Esophagus (tissue), 2 donors: ENCODE measurements around the gene KDM1B. TPM values are rescaled to one million over a fixed set of nuclear protein-coding genes. Genes with fewer than 3 reads are reported as not detected.

ENCODE experiments used
- H3K27ac ChIP-seq, 2 donors: one replicate each; pipeline ENCODE4 v1.5.1; 2013; ENCODE audit warnings: low read depth in 2 of 2, mild to moderate bottlenecking in 2 of 2, inconsistent platforms in 1 of 2, low read length in 1 of 2, moderate library complexity in 1 of 2
- H3K27me3 ChIP-seq, 2 donors: one replicate each; pipeline ENCODE4 v1.6.1; 2013; ENCODE audit warnings: low read length in 2 of 2, control low read depth in 1 of 2, mild to moderate bottlenecking in 1 of 2; ENCODE audit not compliant: insufficient read depth in 2 of 2, control insufficient read depth in 1 of 2
- H3K36me3 ChIP-seq, 2 donors: one replicate each; pipeline ENCODE4 v1.6.1; 2013; ENCODE audit warnings: low read length in 1 of 2; ENCODE audit not compliant: control insufficient read depth in 2 of 2, insufficient read depth in 2 of 2
- H3K4me1 ChIP-seq, 2 donors: one replicate each; pipeline ENCODE4 v1.6.1; 2013; ENCODE audit warnings: low read length in 1 of 2; ENCODE audit not compliant: control insufficient read depth in 2 of 2, insufficient read depth in 2 of 2
- H3K4me3 ChIP-seq, 2 donors: one replicate each; pipeline ENCODE4 v1.5.1; 2013; ENCODE audit warnings: low read length in 2 of 2, mild to moderate bottlenecking in 2 of 2, low read depth in 1 of 2, moderate library complexity in 1 of 2
- H3K9me3 ChIP-seq, 2 donors: one replicate each; pipeline ENCODE4 v1.6.1; 2013; ENCODE audit warnings: mild to moderate bottlenecking in 2 of 2, low read depth in 1 of 2, low read length in 1 of 2, moderate library complexity in 1 of 2; ENCODE audit not compliant: control insufficient read depth in 2 of 2, insufficient read depth in 1 of 2
- WGBS, 2 donors: extraction: QIAGEN DNeasy Blood & Tissue Kit; methylation state at CpG; one replicate each; pipeline ENCODE4 v1.1.7; 2013; 5-methylcytosine and 5-hydroxymethylcytosine counted together
- polyA plus RNA-seq, 2 donors: library from polyadenylated mRNA; stranded (reverse); fragments of 200-250 nt; gene quantifications; one replicate each; pipeline ENCODE4 v1.2.3, GENCODE V29; 2013
- donor health status: healthy with polysubstance abuse.
- donor health status: Bipolar disorder and iron deficiency.

Gene KDM1B
- polyA plus RNA-seq, 2 donors: 2.5 to 6.2 TPM

- H3K4me1 ChIP-seq: no peaks in the 10 kb centered on the region
- 87 to 94% methylated on average over 4 of the region's 4 CpGs for WGBS, 2 donors
- H3K27ac ChIP-seq: no peak overlapping the region
- H3K36me3 ChIP-seq: no peaks in the 10 kb centered on the region
- H3K4me3 ChIP-seq: no peak overlapping the region
- no peaks in the 10 kb centered on the region for H3K9me3 ChIP-seq
- H3K27me3 ChIP-seq: no peaks in the 10 kb centered on the region
Measured at GRCh38 chr6:18270216-18270615, 115.0 kb downstream of the KDM1B start.

Other genes starting within 250 kb of the KDM1B start
- 10 to 100 TPM in 1 of 2 donors, 1 to 10 TPM in 1; 7.7 to 11.5 TPM for gene KIF13A, start 167.8 kb upstream of the KDM1B start, polyA plus RNA-seq
- gene NHLRC1, start 32.7 kb upstream of the KDM1B start, polyA plus RNA-seq: 1 to 10 TPM in 1 of 2 donors, under 1 TPM in 1; 0.79 to 1.4 TPM
- 10 to 100 TPM; 10.4 to 11.9 TPM for gene TPMT, start 345 bp upstream of the KDM1B start, polyA plus RNA-seq
- 10 to 100 TPM; 27.0 to 43.1 TPM for gene DEK, start 109.1 kb downstream of the KDM1B start, polyA plus RNA-seq
- gene RNF144B, start 231.9 kb downstream of the KDM1B start, polyA plus RNA-seq: 1 to 10 TPM; 5.4 to 6.5 TPM